GM12878 (cell line): ENCODE data around the gene B4GALT5. TPM values are rescaled to one million over a fixed set of nuclear protein-coding genes. Genes with fewer than 3 reads are reported as not detected.

ENCODE experiments used
- ATAC-seq: fragments of 200-7000 bp; cut with Tn5 transposase; 3 replicates; pipeline ENCODE4 v1.9.1; 2020; ENCODE audit warnings: mild to moderate bottlenecking, moderate library complexity
- BruUV-seq: library from RNA; stranded (reverse); fragments of 400-500 nt; replicated peaks from 2 replicates; lab custom pipeline; 2021; lab: Mats Ljungman, UMichigan
- CTCF ChIA-PET: fragments of 300-600 bp; sonication (Branson Sonifier 250); formaldehyde crosslinking; extraction: SDS; loops from one replicate; lab custom pipeline; 2021; ENCODE audit warnings: inconsistent platforms; lab: Yijun Ruan, JAX
- POLR2A ChIA-PET: fragments of 350-600 bp; formaldehyde crosslinking; extraction: SDS; loops from one replicate; lab custom pipeline; 2021; ENCODE audit warnings: inconsistent platforms; lab: Charles Lee
- RAD21 ChIA-PET: fragments of 300-600 bp; sonication (Branson Sonifier 250); formaldehyde crosslinking; loops from one replicate; lab custom pipeline; 2023; ENCODE audit warnings: antibody characterized with exemption; ENCODE audit not compliant: unreplicated experiment; lab: Charles Lee
- SMC1A ChIA-PET: fragments of 300-600 bp; sonication (Branson Sonifier 250); formaldehyde crosslinking; loops from one replicate; lab custom pipeline; 2023; ENCODE audit not compliant: unreplicated experiment, uncharacterized antibody; lab: Charles Lee
- DNase-seq: peaks from one replicate; pipeline ENCODE4 v3.0.0-alpha.2; 2011; ENCODE audit warnings: low read depth, low spot score
- FAIRE-seq: peaks from 3 replicates; lab custom pipeline; 2011; peaks lifted over from hg19 to GRCh38; lab: Jason Lieb, UNC
- H2AFZ ChIP-seq: 2 replicates; pipeline ENCODE4 v1.6.0; 2011; ENCODE audit warnings: low read depth, low read length, control low read depth; ENCODE audit not compliant: control insufficient read depth
- H3K27ac ChIP-seq: 2 replicates; pipeline ENCODE4 v1.5.1; 2011; ENCODE audit warnings: control low read depth; ENCODE audit not compliant: control insufficient read depth, insufficient read depth
- H3K27me3 ChIP-seq, 2 experiments: replicated peaks in 1 of 2; 2 replicates each; pipeline versions ENCODE4 v1.6.0 to v1.6.1; 2011; ENCODE audit warnings: low read length in 1 of 2; ENCODE audit not compliant: control insufficient read depth in 2 of 2, insufficient read depth in 2 of 2
- H3K36me3 ChIP-seq, 2 experiments: 2 replicates each; pipeline ENCODE4 v1.5.1; 2011; ENCODE audit warnings: low read length in 1 of 2; ENCODE audit not compliant: control insufficient read depth in 2 of 2, insufficient read depth in 2 of 2
- H3K4me1 ChIP-seq: 2 replicates; pipeline ENCODE4 v1.6.1; 2011; ENCODE audit warnings: mild to moderate bottlenecking, low read length, moderate library complexity, mixed read lengths; ENCODE audit not compliant: control insufficient read depth, insufficient read depth
- H3K4me2 ChIP-seq: 2 replicates; pipeline ENCODE4 v1.6.0; 2011; ENCODE audit warnings: control low read depth; ENCODE audit not compliant: control insufficient read depth, insufficient read depth
- H3K4me3 ChIP-seq: fragments of 200-600 bp; sonication (generic); 2 replicates; pipeline ENCODE4 v1.5.1; 2016
- H3K79me2 ChIP-seq: 2 replicates; pipeline ENCODE4 v1.6.0; 2011; ENCODE audit warnings: low read length; ENCODE audit not compliant: control insufficient read depth, insufficient read depth
- H3K9ac ChIP-seq: 2 replicates; pipeline ENCODE4 v1.8.0; 2011; ENCODE audit warnings: low read length, control low read depth, mixed read lengths; ENCODE audit not compliant: control insufficient read depth, insufficient read depth
- H3K9me3 ChIP-seq: replicated peaks from 3 replicates; pipeline ENCODE4 v1.5.1; 2011; ENCODE audit warnings: mild to moderate bottlenecking, low read length; ENCODE audit not compliant: control insufficient read depth, insufficient read depth
- H4K20me1 ChIP-seq: 2 replicates; pipeline ENCODE4 v1.6.0; 2011; ENCODE audit not compliant: control insufficient read depth, insufficient read depth
- DPF2 ChIP-seq: fragments of 450-650 bp; IDR thresholded peaks from 2 replicates; pipeline ENCODE4 v1.6.1; 2017; ENCODE audit warnings: mild to moderate bottlenecking
- IKZF2 ChIP-seq, 2 experiments: fragments of 450-650 bp; IDR thresholded peaks; 2 replicates each; pipeline ENCODE4 v1.6.1; 2017; ENCODE audit warnings: mild to moderate bottlenecking in 2 of 2, moderate library complexity in 2 of 2
- NRF1 ChIP-seq: conservative IDR thresholded peaks from 2 replicates; pipeline ENCODE4 v1.6.1; 2011; ENCODE audit warnings: mild to moderate bottlenecking, low read depth, low read length, improper control_type of control experiment
- RBBP5 ChIP-seq: fragments of 200-600 bp; sonication (generic); conservative IDR thresholded peaks from 2 replicates; pipeline ENCODE4 v1.6.1; 2016
- RCOR1 ChIP-seq: conservative IDR thresholded peaks from 2 replicates; pipeline ENCODE4 v1.6.1; 2012; ENCODE audit warnings: low read depth, low read length, improper control_type of control experiment
- SMC3 ChIP-seq: IDR thresholded peaks from 2 replicates; pipeline ENCODE4 v1.6.1; 2011; ENCODE audit warnings: low read length, improper control_type of control experiment, borderline replicate concordance
- STAT3 ChIP-seq: IDR thresholded peaks from 2 replicates; pipeline ENCODE4 v1.6.1; 2011; ENCODE audit warnings: low read depth, low read length, improper control_type of control experiment
- SUPT20H ChIP-seq: IDR thresholded peaks from 2 replicates; pipeline ENCODE4 v1.6.1; 2011; ENCODE audit warnings: low read depth, mild to moderate bottlenecking, low read length, moderate library complexity, borderline replicate concordance; ENCODE audit not compliant: control insufficient read depth
- ZBTB4 ChIP-seq: fragments of 450-650 bp; formaldehyde crosslinking; IDR thresholded peaks from 2 replicates; pipeline ENCODE4 v1.4.0; 2022; ENCODE audit warnings: mild to moderate bottlenecking, moderate library complexity
- ZBTB40 ChIP-seq: fragments of 450-650 bp; IDR thresholded peaks from 2 replicates; pipeline ENCODE4 v1.6.1; 2016; ENCODE audit warnings: mild to moderate bottlenecking, moderate library complexity, borderline replicate concordance
- ZNF207 ChIP-seq: fragments of 450-650 bp; IDR thresholded peaks from 2 replicates; pipeline ENCODE4 v1.6.1; 2014; ENCODE audit warnings: antibody characterized with exemption, mild to moderate bottlenecking, borderline replicate concordance
- ZNF384 ChIP-seq: IDR thresholded peaks from 2 replicates; pipeline ENCODE4 v1.6.1; 2012; ENCODE audit warnings: low read depth, mild to moderate bottlenecking, low read length, improper control_type of control experiment, borderline replicate concordance
- whole genome bisulfite sequencing: methylation state at CpG from one replicate; pipeline ENCODE4 v1.1.6; 2016; ENCODE audit warnings: low lambda C conversion rate; ENCODE audit not compliant: insufficient replicate concordance, insufficient coverage; ENCODE audit errors: missing lambda C conversion rate; 5-methylcytosine and 5-hydroxymethylcytosine counted together
- in situ Hi-C: fragments of 300-500 bp; cut with MboI; formaldehyde crosslinking; loops from 9 replicates; pipeline ENCODE4 v1.14.3; 2018; ENCODE audit warnings: mixed read lengths
- intact Hi-C: fragments of 100-400 bp; cut with micrococcal nuclease; formaldehyde crosslinking; loops from one replicate; pipeline ENCODE4 v1.14.2; 2022; ENCODE audit not compliant: unreplicated experiment
- polyA plus RNA-seq, 11 experiments: library from polyadenylated mRNA; depleted of rRNA in 4 of 11; unstranded in 6 of 11; stranded (reverse) in 5 of 11; fragments of >200 nt; fragmentation: Nextera tagmentation in 4 of 11; fragmentation: Illumina TruSeq in 1 of 11; extraction: Ambion mirVana in 4 of 11; extraction: Trizol in 1 of 11; gene quantifications; 1 replicate in 1 of 11; 2 replicates in 10 of 11; pipeline versions ENCODE4 v1.2.1 to v1.2.3, GENCODE V29; 2011 to 2016; ENCODE audit warnings: inconsistent platforms in 2 of 11, missing spikeins in 2 of 11, low read depth in 1 of 11
- total RNA-seq, 4 experiments: library from RNA; depleted of rRNA in 3 of 4; stranded (reverse); fragments of >200 nt in 3 of 4; fragmentation: Illumina TruSeq in 1 of 4; extraction: Trizol in 1 of 4; gene quantifications; 2 replicates each; pipeline versions ENCODE4 v1.2.1 to v1.2.3, GENCODE V29; 2013 to 2021
- TF ChIP-seq, protein P1 (sequence below): IDR thresholded peaks from 2 replicates; pipeline ENCODE4 v1.6.1; 2012; ENCODE audit warnings: low read depth, low read length, improper control_type of control experiment

Gene B4GALT5
- total and polyA plus RNA-seq, 10 of the 15 experiments (the other 5 are each of a cell fraction or from before 2014, with no cell fraction given) = 2.0 to 55.5 (median 20.2) TPM

- ChIA-PET SMC1A (interaction anchor here (0.6 to 8.2 kb wide), 7 partner anchors 9 to 57 kb away, joined by 3 to 60 read pairs (median 3); no protein-coding TSS in a partner anchor), POLR2A (interaction anchor here (0.6 kb wide), 2 partner anchors 20 to 124 kb away, joined by 3 to 5 read pairs; no protein-coding TSS in a partner anchor), CTCF (interaction anchor here (1.1 to 1.5 kb wide), 2 partner anchors 8 to 21 kb away, joined by 3 to 5 read pairs; no protein-coding TSS in a partner anchor), RAD21 (interaction anchor here (0.5 to 0.8 kb wide), 2 partner anchors 24 to 248 kb away, joined by 3 read pairs; no protein-coding TSS in a partner anchor)
- DNase-seq (no peak), FAIRE-seq (no peak), ATAC-seq (peak; percentile 66)
- Histone ChIP-seq H3K4me1 (peaks cover 47% of the 10 kb centered on the region), H3K36me3 (peaks cover 0 to 3% of the 10 kb centered on the region in 2 experiments; a peak in 1 of 4 replicates), H3K9me3 (no peaks in the 10 kb centered on the region), H3K4me3 (no peak overlapping the region), H3K27ac (peak overlapping the region; percentile 58), H2AFZ (no peak overlapping the region), H3K79me2 (peaks cover 80% of the 10 kb centered on the region), H3K27me3 (no peaks in the 10 kb centered on the region), H4K20me1 (no peaks in the 10 kb centered on the region), H3K4me2 (no peak overlapping the region; the same call in 1 of the 2 replicates), H3K9ac (peak overlapping the region; percentile 36; the same call in 1 of the 2 replicates)
- WGBS = 65% methylated on average over 4 of the region's 4 CpGs
- no TSS peak for BruUV-seq
- in situ Hi-C loops (loop anchor here (25.0 kb wide), 1 partner anchor 824 kb away; the partner anchor contains the start of gene PTPN1), intact Hi-C loops (no loop called here)
- no peak for TF ChIP-seq ZBTB4 (CRISPR knock-in tag)
- no peak for TF ChIP-seq RBBP5
- no peak for TF ChIP-seq SUPT20H
- no peak for TF ChIP-seq SMC3
- TF ChIP-seq STAT3 = no peak
- TF ChIP-seq IKZF2 (IDR thresholded peaks at IDR 0.05) = no peak
- TF ChIP-seq RCOR1 = no peak
- peak; percentile 12; the same call in 1 of the 2 replicates for TF ChIP-seq ZNF384
- TF ChIP-seq ZBTB40 = no peak
- no peak for TF ChIP-seq DPF2
- TF ChIP-seq, protein P1, sequence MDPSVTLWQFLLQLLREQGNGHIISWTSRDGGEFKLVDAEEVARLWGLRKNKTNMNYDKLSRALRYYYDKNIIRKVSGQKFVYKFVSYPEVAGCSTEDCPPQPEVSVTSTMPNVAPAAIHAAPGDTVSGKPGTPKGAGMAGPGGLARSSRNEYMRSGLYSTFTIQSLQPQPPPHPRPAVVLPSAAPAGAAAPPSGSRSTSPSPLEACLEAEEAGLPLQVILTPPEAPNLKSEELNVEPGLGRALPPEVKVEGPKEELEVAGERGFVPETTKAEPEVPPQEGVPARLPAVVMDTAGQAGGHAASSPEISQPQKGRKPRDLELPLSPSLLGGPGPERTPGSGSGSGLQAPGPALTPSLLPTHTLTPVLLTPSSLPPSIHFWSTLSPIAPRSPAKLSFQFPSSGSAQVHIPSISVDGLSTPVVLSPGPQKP = no peak
- no peak for TF ChIP-seq NRF1
- no peak for TF ChIP-seq ZNF207
These were observed 25.8 kb downstream of the B4GALT5 start for GRCh38 chr20:49687595-49688567.
